ENCODE data around the gene IL34.

DNA sequence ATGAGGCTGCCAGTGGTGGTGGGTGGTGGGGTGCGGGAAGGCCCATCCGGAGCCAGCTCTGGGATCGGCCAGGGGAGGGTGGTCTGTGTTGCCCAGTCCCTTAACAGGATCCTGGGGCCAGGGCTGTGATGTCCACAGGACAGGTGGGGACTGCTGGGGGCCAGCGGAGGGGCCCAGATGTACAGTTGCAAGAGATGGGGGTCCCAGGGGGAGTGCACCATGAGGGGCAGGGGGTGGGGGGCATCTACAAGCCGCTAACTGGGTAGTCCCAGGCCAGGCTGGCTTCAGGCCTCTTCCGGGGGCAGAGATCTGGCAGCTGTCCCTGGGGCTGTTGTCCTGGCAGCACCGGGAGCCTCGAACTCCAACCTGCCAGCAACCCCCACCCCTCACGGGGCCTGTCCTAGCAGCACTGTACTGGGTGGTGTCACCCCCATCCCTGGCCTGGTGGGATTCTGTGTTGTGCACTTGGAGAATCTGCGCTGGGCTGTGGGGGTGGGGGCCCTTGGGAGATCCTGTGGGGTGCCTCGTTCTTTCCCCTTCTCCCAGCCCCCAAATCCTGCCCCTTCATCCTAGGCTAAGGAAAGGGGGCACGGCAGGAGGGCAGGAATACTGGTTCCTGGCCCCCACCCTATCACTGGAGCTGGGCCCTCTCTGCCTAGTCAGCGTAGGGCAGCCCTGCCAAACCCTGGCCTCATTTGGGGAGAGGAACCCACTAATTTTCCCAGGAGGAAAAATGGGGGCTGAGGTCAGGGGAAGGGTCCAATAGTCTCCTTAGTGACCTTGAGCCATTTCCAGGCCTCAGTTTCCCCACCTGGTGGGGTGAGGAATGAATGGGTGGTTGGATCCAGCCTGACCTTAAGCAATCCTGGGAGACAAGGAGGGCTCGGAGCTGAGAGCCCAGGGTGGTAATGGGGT is 38.0 kb downstream of the IL34 start:
- TF ChIP-seq, protein P1, sequence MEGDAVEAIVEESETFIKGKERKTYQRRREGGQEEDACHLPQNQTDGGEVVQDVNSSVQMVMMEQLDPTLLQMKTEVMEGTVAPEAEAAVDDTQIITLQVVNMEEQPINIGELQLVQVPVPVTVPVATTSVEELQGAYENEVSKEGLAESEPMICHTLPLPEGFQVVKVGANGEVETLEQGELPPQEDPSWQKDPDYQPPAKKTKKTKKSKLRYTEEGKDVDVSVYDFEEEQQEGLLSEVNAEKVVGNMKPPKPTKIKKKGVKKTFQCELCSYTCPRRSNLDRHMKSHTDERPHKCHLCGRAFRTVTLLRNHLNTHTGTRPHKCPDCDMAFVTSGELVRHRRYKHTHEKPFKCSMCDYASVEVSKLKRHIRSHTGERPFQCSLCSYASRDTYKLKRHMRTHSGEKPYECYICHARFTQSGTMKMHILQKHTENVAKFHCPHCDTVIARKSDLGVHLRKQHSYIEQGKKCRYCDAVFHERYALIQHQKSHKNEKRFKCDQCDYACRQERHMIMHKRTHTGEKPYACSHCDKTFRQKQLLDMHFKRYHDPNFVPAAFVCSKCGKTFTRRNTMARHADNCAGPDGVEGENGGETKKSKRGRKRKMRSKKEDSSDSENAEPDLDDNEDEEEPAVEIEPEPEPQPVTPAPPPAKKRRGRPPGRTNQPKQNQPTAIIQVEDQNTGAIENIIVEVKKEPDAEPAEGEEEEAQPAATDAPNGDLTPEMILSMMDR (conservative IDR thresholded peaks at IDR 0.05), result no peak
- no peak for TF ChIP-seq ZFX (IDR thresholded peaks at IDR 0.05)
